ENCODE results near the gene SUMF1.
A peak's percentile ranks its signal among the peaks of the same experiment; 100 is the strongest.

Gene SUMF1

GRCh38 chr3:4387210-4388204, 79.6 kb downstream of the SUMF1 start:
- no peak for DNase-seq (ENCODE audit: low read depth)

- DNase-seq (ENCODE audit: low read depth): no peak
These were observed 81.9 kb downstream of the SUMF1 start for GRCh38 chr3:4385201-4385600.

GRCh38 chr3:4380013-4380412, 87.1 kb downstream of the SUMF1 start:
- DNase-seq (ENCODE audit: low read depth): no peak

- DNase-seq (ENCODE audit: low read depth): no peak
These were observed 90.6 kb downstream of the SUMF1 start for GRCh38 chr3:4376499-4376898.

GRCh38 chr3:4375911-4376310, 91.2 kb downstream of the SUMF1 start:
- DNase-seq (ENCODE audit: low read depth): no peak

GRCh38 chr3:4373669-4374068, 93.4 kb downstream of the SUMF1 start:
- no peak for DNase-seq (ENCODE audit: low read depth)

GRCh38 chr3:4362523-4362922, 104.5 kb downstream of the SUMF1 start:
- no peak for DNase-seq (ENCODE audit: low read depth)

GRCh38 chr3:4360817-4361216, 106.3 kb downstream of the SUMF1 start:
- no peak for DNase-seq (ENCODE audit: low read depth)

- DNase-seq (ENCODE audit: low read depth): no peak
These were observed 107.1 kb downstream of the SUMF1 start for GRCh38 chr3:4359805-4360502.

GRCh38 chr3:4358273-4358672, 108.8 kb downstream of the SUMF1 start:
- DNase-seq (ENCODE audit: low read depth): no peak

- no peak for DNase-seq (ENCODE audit: low read depth)
These were observed 110.3 kb downstream of the SUMF1 start for GRCh38 chr3:4356546-4357410.

- no peak for DNase-seq (ENCODE audit: low read depth)
These were observed 110.9 kb downstream of the SUMF1 start for GRCh38 chr3:4356220-4356540.

- DNase-seq (ENCODE audit: low read depth): no peak
These were observed 111.5 kb downstream of the SUMF1 start for GRCh38 chr3:4355401-4356219.

- DNase-seq (ENCODE audit: low read depth): no peak
These were observed 115.2 kb downstream of the SUMF1 start for GRCh38 chr3:4351872-4352271.

GRCh38 chr3:4351164-4351855, 115.8 kb downstream of the SUMF1 start:
- no peak for DNase-seq (ENCODE audit: low read depth)

GRCh38 chr3:4350789-4351163, 116.3 kb downstream of the SUMF1 start:
- peak; percentile 39 for DNase-seq (ENCODE audit: low read depth)

- DNase-seq (ENCODE audit: low read depth): no peak
These were observed 123.8 kb downstream of the SUMF1 start for GRCh38 chr3:4343258-4343657.

- DNase-seq (ENCODE audit: low read depth): no peak
These were observed 125.8 kb downstream of the SUMF1 start for GRCh38 chr3:4341336-4341675.

- DNase-seq (ENCODE audit: low read depth): no peak
These were observed 126.4 kb downstream of the SUMF1 start for GRCh38 chr3:4340411-4341335.

GRCh38 chr3:4340077-4340410, 127.0 kb downstream of the SUMF1 start:
- no peak for DNase-seq (ENCODE audit: low read depth)
